GM12865 (cell line): ENCODE data around the gene VWA1.
A peak's percentile ranks its signal among the peaks of the same experiment; 100 is the strongest.

ENCODE experiments used
- DNase-seq: peaks from one replicate; pipeline ENCODE4 v3.0.0; 2010; ENCODE audit warnings: low read depth
- H3K4me3 ChIP-seq: 2 replicates; pipeline ENCODE4 v1.5.1; 2011; ENCODE audit warnings: mild to moderate bottlenecking, low read depth, low read length, control low read depth
- CTCF ChIP-seq: IDR thresholded peaks from 2 replicates; pipeline ENCODE4 v1.5.1; 2011; ENCODE audit warnings: low read length, control low read depth, low read depth, inconsistent platforms; ENCODE audit not compliant: insufficient read depth; ENCODE audit errors: missing control alignments

Gene VWA1

GRCh38 chr1:1418464-1419362 is 16.8 kb upstream of the VWA1 start:
- TF ChIP-seq CTCF = no peak
- DNase-seq = peak; percentile 70
- H3K4me3 ChIP-seq = peak overlapping the region; percentile 43

GRCh38 chr1:1419363-1419812 is 16.1 kb upstream of the VWA1 start:
- H3K4me3 ChIP-seq = no peak overlapping the region
- no peak for DNase-seq
- no peak for TF ChIP-seq CTCF

- no peak for TF ChIP-seq CTCF
- no peak overlapping the region for H3K4me3 ChIP-seq
- DNase-seq = no peak
Observed at GRCh38 chr1:1419813-1420653, 15.5 kb upstream of the VWA1 start.

- no peak overlapping the region for H3K4me3 ChIP-seq
- no peak for TF ChIP-seq CTCF
- no peak for DNase-seq
Observed at GRCh38 chr1:1420654-1421141, 14.8 kb upstream of the VWA1 start.

- TF ChIP-seq CTCF = no peak
- no peak for DNase-seq
- no peak within 1 kb of the TSS for H3K4me3 ChIP-seq
Observed at GRCh38 chr1:1421147-1421906, 14.2 kb upstream of the VWA1 start, which contains the start of gene ANKRD65. Gene ANKRD65, minus strand, starts transcription at chr1:1421276. Its CDS starts 271 bp downstream, at chr1:1421005.

- no peak for TF ChIP-seq CTCF
- DNase-seq = no peak
- no peak overlapping the region for H3K4me3 ChIP-seq
Observed at GRCh38 chr1:1421907-1422464, 13.5 kb upstream of the VWA1 start.
